OCI-LY7 (cell line): ENCODE data around the gene DPYD. TPM values are rescaled to one million over a fixed set of nuclear protein-coding genes. Genes with fewer than 3 reads are reported as not detected.

Experiments used
- BruUV-seq: library from RNA; stranded (reverse); fragments of 400-500 nt; replicated peaks from 2 replicates; lab custom pipeline; 2021; lab: Mats Ljungman, UMichigan
- CTCF ChIA-PET: fragments of 300-600 bp; sonication (Branson Sonifier 250); formaldehyde crosslinking; loops from one replicate; lab custom pipeline; 2022; ENCODE audit warnings: antibody characterized with exemption; ENCODE audit not compliant: unreplicated experiment; lab: Charles Lee
- POLR2A ChIA-PET: fragments of 300-600 bp; sonication (Branson Sonifier 250); formaldehyde crosslinking; loops from one replicate; lab custom pipeline; 2022; ENCODE audit warnings: antibody characterized with exemption; lab: Charles Lee
- DNase-seq: peaks from one replicate; pipeline ENCODE4 v3.0.0-alpha.2; 2015; ENCODE audit warnings: low spot score
- H2AFZ ChIP-seq: fragments of 200-600 bp; sonication (generic), shearing (Covaris generic); 2 replicates; pipeline ENCODE4 v1.6.1; 2014; ENCODE audit warnings: mild to moderate bottlenecking, antibody characterized with exemption, low read length, moderate library complexity
- H3K27ac ChIP-seq: fragments of 200-600 bp; sonication (generic); 2 replicates; pipeline ENCODE4 v1.5.1; 2014; ENCODE audit warnings: mixed run types, low read depth, mild to moderate bottlenecking, moderate library complexity, low read length, inconsistent platforms; ENCODE audit not compliant: poor library complexity, severe bottlenecking
- H3K36me3 ChIP-seq: fragments of 200-600 bp; sonication (generic); 2 replicates; pipeline ENCODE4 v1.6.1; 2014; ENCODE audit warnings: mild to moderate bottlenecking, antibody characterized with exemption, low read length, moderate library complexity, mixed read lengths; ENCODE audit not compliant: insufficient read depth
- H3K4me1 ChIP-seq: fragments of 200-600 bp; sonication (generic); 2 replicates; pipeline ENCODE4 v1.5.1; 2014; ENCODE audit warnings: mild to moderate bottlenecking, low read length; ENCODE audit not compliant: insufficient read depth, poor library complexity, severe bottlenecking
- H3K4me2 ChIP-seq: fragments of 200-600 bp; sonication (generic); 2 replicates; pipeline ENCODE4 v1.6.1; 2014; ENCODE audit warnings: mild to moderate bottlenecking, low read length
- H3K4me3 ChIP-seq: fragments of 200-600 bp; sonication (generic); 2 replicates; pipeline ENCODE4 v1.5.1; 2014; ENCODE audit warnings: mild to moderate bottlenecking, low read depth, low read length; ENCODE audit not compliant: poor library complexity, severe bottlenecking
- H3K79me2 ChIP-seq: fragments of 200-600 bp; sonication (generic); 2 replicates; pipeline ENCODE4 v1.6.1; 2016; ENCODE audit warnings: low read depth, mild to moderate bottlenecking, low read length, moderate library complexity, mixed read lengths; ENCODE audit not compliant: insufficient read depth
- H3K9me2 ChIP-seq: fragments of 200-600 bp; sonication (generic); 2 replicates; pipeline ENCODE4 v1.6.1; 2016; ENCODE audit warnings: mild to moderate bottlenecking, low read length, mixed read lengths; ENCODE audit not compliant: insufficient read depth
- H3K9me3 ChIP-seq: fragments of 200-600 bp; sonication (generic); 2 replicates; pipeline ENCODE4 v1.6.1; 2014; ENCODE audit warnings: mild to moderate bottlenecking, mixed run types, low read length, mixed read lengths
- H4K20me1 ChIP-seq: fragments of 200-600 bp; sonication (generic); 2 replicates; pipeline ENCODE4 v1.6.1; 2014; ENCODE audit warnings: mild to moderate bottlenecking, antibody characterized with exemption, low read length, moderate library complexity, mixed read lengths; ENCODE audit not compliant: insufficient read depth
- CTCF ChIP-seq: fragments of 200-600 bp; sonication (generic); conservative IDR thresholded peaks from 2 replicates; pipeline ENCODE4 v1.5.1; 2014; ENCODE audit warnings: mild to moderate bottlenecking, antibody characterized with exemption, low read length, moderate library complexity, mixed read lengths
- EZH2phosphoT487 ChIP-seq: fragments of 200-600 bp; sonication (generic); IDR thresholded peaks from 2 replicates; pipeline ENCODE4 v1.6.1; 2018; ENCODE audit warnings: low read depth, borderline replicate concordance, mild to moderate bottlenecking, mixed run types, antibody characterized with exemption, low read length, moderate library complexity, mixed read lengths
- intact Hi-C: fragments of 100-400 bp; cut with micrococcal nuclease; formaldehyde crosslinking; loops from one replicate; pipeline ENCODE4 v1.10.0; 2022; ENCODE audit not compliant: unreplicated experiment
- total RNA-seq, 2 experiments: library from RNA; depleted of rRNA in 1 of 2; stranded (reverse); fragments of >200 nt in 1 of 2; shearing (Covaris generic) in 1 of 2; gene quantifications; 2 replicates each; pipeline ENCODE4 v1.2.3, GENCODE V29; 2014 to 2022

The DPYD gene
- total RNA-seq, 2 experiments from 2014 or later: 5.5 to 13.4 TPM

GRCh38 chr1:97417661-97418060 is 503.2 kb downstream of the DPYD start:
- Histone ChIP-seq H3K79me2 (no peaks in the 10 kb centered on the region), H3K4me2 (no peak overlapping the region), H3K27ac (no peak overlapping the region), H3K9me3 (no peaks in the 10 kb centered on the region), H3K9me2 (no peaks in the 10 kb centered on the region), H3K4me1 (no peaks in the 10 kb centered on the region), H3K36me3 (no peaks in the 10 kb centered on the region), H3K4me3 (no peak overlapping the region), H2AFZ (no peak overlapping the region), H4K20me1 (no peaks in the 10 kb centered on the region)
- no peak for DNase-seq
- CTCF ChIA-PET: no interaction called here
- intact Hi-C loops: no loop called here
- POLR2A ChIA-PET: interaction anchor here (0.5 to 2.4 kb wide), 6 partner anchors 11 to 376 kb away, joined by 3 to 9 read pairs (median 3); no protein-coding TSS in a partner anchor
- no TSS peak for BruUV-seq
- no peak for TF ChIP-seq CTCF
- TF ChIP-seq EZH2phosphoT487: no peak

GRCh38 chr1:97414682-97415312 is 506.0 kb downstream of the DPYD start:
- Histone ChIP-seq H3K79me2 (no peaks in the 10 kb centered on the region), H2AFZ (no peak overlapping the region), H3K4me2 (no peak overlapping the region), H3K4me1 (no peaks in the 10 kb centered on the region), H3K9me3 (no peaks in the 10 kb centered on the region), H3K4me3 (no peak overlapping the region), H4K20me1 (no peaks in the 10 kb centered on the region), H3K27ac (no peak overlapping the region), H3K36me3 (no peaks in the 10 kb centered on the region), H3K9me2 (no peaks in the 10 kb centered on the region)
- no TSS peak for BruUV-seq
- no peak for DNase-seq
- TF ChIP-seq CTCF: no peak
- TF ChIP-seq EZH2phosphoT487: no peak
- CTCF ChIA-PET: no interaction called here
- intact Hi-C loops: no loop called here
- POLR2A ChIA-PET: no interaction called here

GRCh38 chr1:97412737-97413136 is 508.1 kb downstream of the DPYD start:
- TF ChIP-seq EZH2phosphoT487 (no peak), CTCF (no peak)
- Histone ChIP-seq H3K4me2 (no peak overlapping the region), H3K79me2 (no peaks in the 10 kb centered on the region), H3K27ac (no peak overlapping the region), H4K20me1 (no peaks in the 10 kb centered on the region), H3K9me3 (no peaks in the 10 kb centered on the region), H3K4me3 (no peak overlapping the region), H3K36me3 (no peaks in the 10 kb centered on the region), H3K9me2 (no peaks in the 10 kb centered on the region), H3K4me1 (no peaks in the 10 kb centered on the region), H2AFZ (no peak overlapping the region)
- no peak for DNase-seq
- CTCF ChIA-PET: no interaction called here
- no TSS peak for BruUV-seq
- intact Hi-C loops: no loop called here
- POLR2A ChIA-PET: no interaction called here
